ENCODE results near the gene TSHR. TPM values are rescaled to one million over a fixed set of nuclear protein-coding genes. Genes with fewer than 3 reads are reported as not detected.

Gene TSHR
- total RNA-seq, 2 experiments from 2014 or later: not detected

Other genes starting within 250 kb of the TSHR start
- 10 to 100 TPM; 18.0 to 19.7 TPM for gene CEP128, start 13.9 kb upstream of the TSHR start, total RNA-seq

Data from activated CD8-positive, alpha-beta memory T cell treated with anti-CD3 and anti-CD28 coated beads for 36 hours (primary cell).